Measurements from ENCODE around the gene MRPS16.

GRCh38 chr10:73261362-73261995 lies 9.0 kb upstream of the MRPS16 start:
- TF ChIP-seq CTCF (IDR thresholded peaks at IDR 0.05), result no peak
- TF ChIP-seq POLR2A (IDR thresholded peaks at IDR 0.05), result no peak
- no peak for TF ChIP-seq POLR2AphosphoS5 (IDR thresholded peaks at IDR 0.05)
- no peak for TF ChIP-seq EP300 (IDR thresholded peaks at IDR 0.05)

Measured in gastroesophageal sphincter (tissue), 3 donors.